Neuron (in vitro differentiated cells): Measurements from ENCODE around the gene ARHGAP45.

Experiments
- H2AFZ ChIP-seq: one replicate; pipeline ENCODE4 v1.6.1; 2013; ENCODE audit warnings: low read depth, mild to moderate bottlenecking, inconsistent platforms, low read length, moderate library complexity
- H3K27me3 ChIP-seq: one replicate; pipeline ENCODE4 v1.6.1; 2013; ENCODE audit warnings: low read length; ENCODE audit not compliant: insufficient read depth
- H3K36me3 ChIP-seq: one replicate; pipeline ENCODE4 v1.6.1; 2013; ENCODE audit warnings: low read length; ENCODE audit not compliant: insufficient read depth
- H3K4me1 ChIP-seq: one replicate; pipeline ENCODE4 v1.6.1; 2013; ENCODE audit warnings: low read length; ENCODE audit not compliant: insufficient read depth
- H3K4me3 ChIP-seq: 2 replicates; pipeline ENCODE4 v1.5.1; 2013; ENCODE audit warnings: mild to moderate bottlenecking, low read length, moderate library complexity
- H3K9me3 ChIP-seq: one replicate; pipeline ENCODE4 v1.6.1; 2013; ENCODE audit warnings: low read length

Gene ARHGAP45

DNA sequence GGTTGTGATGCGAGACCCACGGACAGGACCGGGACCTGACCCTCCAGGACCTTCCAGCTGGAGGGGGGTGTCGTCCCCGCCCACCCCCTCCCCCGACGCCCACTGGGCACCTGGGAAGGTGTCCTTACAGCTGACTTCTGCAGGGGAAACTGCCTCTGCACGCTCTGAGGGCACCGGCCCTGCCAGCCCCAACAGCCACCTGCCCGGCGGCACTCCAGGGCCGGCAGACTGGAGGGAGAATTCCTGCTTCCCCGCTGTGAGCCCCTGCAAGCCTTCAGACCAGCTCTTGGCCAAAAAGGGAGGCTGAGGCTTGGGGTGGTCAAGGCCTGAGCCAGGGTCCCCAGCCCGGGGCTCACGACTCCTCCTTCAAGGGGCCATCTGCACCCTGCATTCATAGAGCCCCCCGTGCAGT lies 39.3 kb upstream of the ARHGAP45 start:
- Histone ChIP-seq H3K9me3 (no peaks in the 10 kb centered on the region), H3K4me1 (peaks cover 16% of the 10 kb centered on the region), H3K4me3 (peak overlapping the region; percentile 90), H2AFZ (no peak overlapping the region), H3K36me3 (peaks cover 19% of the 10 kb centered on the region), H3K27me3 (no peaks in the 10 kb centered on the region)

DNA sequence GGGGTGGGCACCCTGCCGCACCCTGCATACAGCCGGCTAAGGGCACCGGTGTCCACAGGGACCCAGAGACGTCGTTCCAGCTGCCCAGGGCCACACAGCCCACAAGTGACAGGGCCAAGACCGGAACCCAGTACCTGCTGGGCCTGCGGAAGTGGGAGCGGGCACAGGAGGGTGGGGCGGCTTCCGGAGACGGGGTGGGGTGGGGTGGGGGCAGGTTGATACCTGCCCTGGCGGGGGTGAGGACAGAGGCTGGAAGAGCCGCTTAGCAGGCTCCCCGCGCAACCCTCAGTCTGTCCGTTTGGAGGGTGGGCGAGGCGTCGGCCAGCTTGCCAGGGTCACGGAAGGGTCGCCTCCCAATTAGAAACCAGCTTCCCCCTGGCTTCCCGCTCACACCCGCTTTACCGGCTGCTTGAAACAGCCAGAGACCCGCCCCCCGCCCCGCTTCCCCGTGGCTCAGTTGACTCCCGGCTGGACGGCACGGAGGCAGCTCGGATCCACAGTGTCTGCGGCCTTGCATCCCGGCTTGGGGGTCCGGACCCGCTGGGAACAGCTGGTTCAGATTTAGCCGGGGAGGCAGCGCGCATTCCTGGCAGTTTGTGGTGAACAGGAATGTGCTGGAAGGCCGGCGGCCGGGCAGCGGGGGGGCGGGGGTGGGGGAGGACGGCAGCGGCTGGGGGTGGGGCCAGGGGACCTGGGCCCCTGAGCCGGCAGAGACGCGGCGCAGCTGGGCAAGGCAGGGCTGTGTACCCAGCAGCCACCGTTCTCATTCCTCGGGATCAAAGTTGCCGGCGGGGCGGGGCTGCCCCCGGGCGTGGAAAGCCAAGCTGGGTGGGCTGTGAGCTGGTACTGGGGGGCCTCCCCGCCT lies 38.7 kb upstream of the ARHGAP45 start:
- H3K9me3 ChIP-seq = no peaks in the 10 kb centered on the region
- H3K36me3 ChIP-seq = peaks cover 24% of the 10 kb centered on the region
- H3K4me3 ChIP-seq = peak overlapping the region; percentile 90
- peaks cover 16% of the 10 kb centered on the region for H3K4me1 ChIP-seq
- no peaks in the 10 kb centered on the region for H3K27me3 ChIP-seq
- no peak overlapping the region for H2AFZ ChIP-seq

DNA sequence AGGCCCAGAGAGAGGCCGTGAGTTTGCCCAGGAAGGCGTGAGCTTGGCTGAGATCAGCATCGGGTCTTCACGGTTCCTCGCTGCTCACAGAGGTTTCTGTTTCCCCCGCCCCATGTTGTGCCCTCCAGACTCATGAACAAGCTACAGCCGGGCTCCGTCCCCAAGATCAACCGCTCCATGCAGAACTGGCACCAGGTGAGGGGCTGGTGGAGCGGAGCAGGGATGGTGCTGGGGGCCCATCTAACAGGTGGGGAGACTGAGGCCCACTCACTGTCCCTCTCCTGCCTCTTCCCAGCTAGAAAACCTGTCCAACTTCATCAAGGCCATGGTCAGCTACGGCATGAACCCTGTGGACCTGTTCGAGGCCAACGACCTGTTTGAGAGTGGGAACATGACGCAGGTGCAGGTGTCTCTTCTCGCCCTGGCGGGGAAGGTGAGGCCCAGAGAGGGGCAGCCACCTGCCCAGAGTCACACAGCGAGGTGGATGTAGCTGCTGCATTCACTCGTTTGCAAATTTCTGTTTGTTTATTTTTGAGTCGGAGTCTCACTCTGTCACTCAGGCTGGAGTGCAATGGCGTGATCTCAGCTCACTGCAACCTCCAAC lies 34.6 kb upstream of the ARHGAP45 start:
- Histone ChIP-seq H3K9me3 (no peaks in the 10 kb centered on the region), H2AFZ (no peak overlapping the region), H3K36me3 (peaks cover 42% of the 10 kb centered on the region), H3K4me3 (no peak overlapping the region), H3K4me1 (peaks cover 9% of the 10 kb centered on the region), H3K27me3 (no peaks in the 10 kb centered on the region)

DNA sequence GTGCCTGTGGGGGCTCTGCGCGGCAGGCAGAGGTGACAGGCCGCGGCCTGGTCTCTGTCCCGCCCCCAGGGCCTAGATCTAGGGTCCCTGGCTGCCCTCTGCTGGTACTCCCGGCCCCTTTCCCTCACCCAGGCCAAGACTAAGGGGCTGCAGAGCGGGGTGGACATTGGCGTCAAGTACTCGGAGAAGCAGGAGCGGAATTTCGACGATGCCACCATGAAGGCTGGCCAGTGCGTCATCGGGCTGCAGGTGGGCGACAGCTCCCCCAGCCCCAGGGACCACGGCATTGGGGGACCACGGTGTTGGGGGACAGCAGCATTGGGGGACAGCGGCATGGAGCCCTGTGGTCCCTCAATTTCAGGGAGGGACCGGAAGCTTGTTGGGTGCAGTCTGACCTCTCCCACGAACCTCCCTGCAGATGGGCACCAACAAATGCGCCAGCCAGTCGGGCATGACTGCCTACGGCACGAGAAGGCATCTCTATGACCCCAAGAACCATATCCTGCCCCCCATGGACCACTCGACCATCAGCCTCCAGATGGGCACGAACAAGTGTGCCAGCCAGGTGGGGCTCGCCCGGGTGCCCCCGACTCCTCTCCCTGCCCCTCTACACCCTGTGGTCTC lies 30.9 kb upstream of the ARHGAP45 start:
- no peaks in the 10 kb centered on the region for H3K9me3 ChIP-seq

DNA sequence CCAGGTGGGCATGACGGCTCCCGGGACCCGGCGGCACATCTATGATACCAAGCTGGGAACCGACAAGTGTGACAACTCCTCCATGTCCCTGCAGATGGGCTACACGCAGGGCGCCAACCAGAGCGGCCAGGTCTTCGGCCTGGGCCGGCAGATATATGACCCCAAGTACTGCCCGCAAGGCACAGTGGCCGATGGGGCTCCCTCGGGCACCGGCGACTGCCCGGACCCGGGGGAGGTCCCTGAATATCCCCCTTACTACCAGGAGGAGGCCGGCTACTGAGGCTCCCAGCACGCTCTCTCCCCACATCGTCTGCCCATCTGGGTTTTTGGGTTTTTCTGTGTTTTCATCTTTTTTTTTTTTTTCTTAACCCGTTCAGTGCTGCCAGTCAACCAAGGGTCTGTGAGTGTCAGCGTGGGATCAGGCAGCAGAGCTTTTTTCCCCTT lies 29.3 kb upstream of the ARHGAP45 start:
- H3K36me3 ChIP-seq = peaks cover 29% of the 10 kb centered on the region
- H3K9me3 ChIP-seq = no peaks in the 10 kb centered on the region
- no peak overlapping the region for H2AFZ ChIP-seq
- H3K4me3 ChIP-seq = no peak overlapping the region
- H3K27me3 ChIP-seq = no peaks in the 10 kb centered on the region
- H3K4me1 ChIP-seq = peaks cover 18% of the 10 kb centered on the region

More for the DNA sequence above, 30.9 kb upstream of the ARHGAP45 start:
- H2AFZ ChIP-seq = no peak overlapping the region
- H3K27me3 ChIP-seq = no peaks in the 10 kb centered on the region
- H3K36me3 ChIP-seq = peaks cover 39% of the 10 kb centered on the region
- no peak overlapping the region for H3K4me3 ChIP-seq
- H3K4me1 ChIP-seq = peaks cover 15% of the 10 kb centered on the region

DNA sequence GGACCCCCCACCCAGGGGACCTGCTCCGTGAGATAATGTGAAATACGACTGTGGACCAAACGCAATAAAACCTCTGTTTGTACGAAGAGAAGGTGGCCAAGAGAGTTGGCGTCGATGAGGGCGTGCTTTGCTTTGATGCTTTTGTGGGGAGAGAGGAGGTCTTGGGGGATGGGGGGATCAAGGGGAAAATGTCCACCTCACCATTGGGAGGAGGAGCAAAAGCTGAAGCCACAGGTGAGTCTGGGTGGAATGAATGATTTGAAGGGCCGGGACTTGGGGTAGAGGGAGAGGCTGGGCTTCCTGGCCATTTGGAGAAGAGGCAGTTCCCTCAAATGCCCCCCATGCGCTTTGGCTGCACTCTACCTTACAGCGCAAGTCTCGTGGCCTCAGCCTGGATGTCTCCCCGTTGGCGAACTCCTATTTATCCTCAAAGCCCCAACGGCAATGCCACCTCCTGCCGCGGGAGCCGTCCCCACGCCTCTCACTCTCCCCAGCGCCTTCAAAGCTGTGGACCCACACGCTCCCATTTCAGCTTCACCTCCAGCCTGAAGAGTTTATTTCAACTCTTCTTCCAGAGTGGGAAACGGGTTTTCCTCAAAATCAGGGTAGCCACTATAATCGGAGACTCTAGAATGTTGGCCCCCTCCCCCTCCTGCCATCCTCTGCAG lies 27.9 kb upstream of the ARHGAP45 start:
- Histone ChIP-seq H3K4me3 (no peak overlapping the region), H3K4me1 (peaks cover 18% of the 10 kb centered on the region), H3K9me3 (no peaks in the 10 kb centered on the region), H2AFZ (no peak overlapping the region), H3K27me3 (no peaks in the 10 kb centered on the region), H3K36me3 (peaks cover 22% of the 10 kb centered on the region)

DNA sequence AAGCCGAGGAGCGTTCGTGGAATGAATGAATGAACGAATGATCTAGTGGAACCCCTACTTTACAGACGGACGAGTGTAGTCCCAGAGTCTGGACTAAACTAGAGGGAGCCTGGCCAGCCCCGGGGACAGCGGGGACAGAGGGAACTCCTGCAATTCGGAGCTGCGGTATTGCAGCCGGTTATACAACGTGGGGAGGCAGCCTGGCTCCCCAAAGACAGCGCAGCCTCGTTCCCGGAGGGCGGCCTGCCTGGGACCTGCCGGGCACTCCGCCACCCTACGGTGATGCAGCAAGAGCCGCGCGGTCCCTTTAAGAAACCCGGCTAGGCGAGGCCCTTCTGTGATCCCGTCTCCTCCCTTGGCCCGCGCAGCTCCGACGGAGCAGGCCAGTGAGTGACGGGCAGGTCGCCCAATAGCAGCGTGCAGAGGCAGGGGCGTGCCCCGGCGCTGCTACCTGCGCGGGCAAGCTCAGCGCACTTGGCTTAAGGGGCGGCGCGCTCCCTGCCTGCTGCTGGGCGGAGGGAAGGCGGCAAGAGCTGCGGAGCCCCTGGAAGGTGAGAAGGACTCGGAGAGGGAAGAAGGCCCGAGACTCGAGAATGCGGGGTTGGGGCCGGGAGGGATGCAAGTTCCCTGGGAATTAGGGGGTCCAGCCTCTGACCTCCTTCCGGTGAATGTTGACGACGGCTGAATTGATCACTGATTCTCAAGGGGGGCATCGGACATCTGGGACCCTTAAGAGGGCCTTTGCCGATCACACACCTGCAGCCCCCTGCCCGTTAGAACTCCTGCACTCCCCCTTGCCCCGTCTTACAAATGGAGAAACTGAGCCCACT lies 27.1 kb upstream of the ARHGAP45 start, which contains the start of gene ABCA7:
Gene ABCA7, plus strand, starts transcription at position 462 of the 830 bp plus-strand sequence. CDS start 1,255 bp downstream, outside the sequence.
- Histone ChIP-seq H3K36me3 (peaks cover 22% of the 10 kb centered on the region), H2AFZ (peak within 1 kb of the TSS; percentile 78), H3K4me3 (peak within 1 kb of the TSS; percentile 59), H3K9me3 (no peaks in the 10 kb centered on the region), H3K27me3 (no peaks in the 10 kb centered on the region), H3K4me1 (peaks cover 18% of the 10 kb centered on the region)

DNA sequence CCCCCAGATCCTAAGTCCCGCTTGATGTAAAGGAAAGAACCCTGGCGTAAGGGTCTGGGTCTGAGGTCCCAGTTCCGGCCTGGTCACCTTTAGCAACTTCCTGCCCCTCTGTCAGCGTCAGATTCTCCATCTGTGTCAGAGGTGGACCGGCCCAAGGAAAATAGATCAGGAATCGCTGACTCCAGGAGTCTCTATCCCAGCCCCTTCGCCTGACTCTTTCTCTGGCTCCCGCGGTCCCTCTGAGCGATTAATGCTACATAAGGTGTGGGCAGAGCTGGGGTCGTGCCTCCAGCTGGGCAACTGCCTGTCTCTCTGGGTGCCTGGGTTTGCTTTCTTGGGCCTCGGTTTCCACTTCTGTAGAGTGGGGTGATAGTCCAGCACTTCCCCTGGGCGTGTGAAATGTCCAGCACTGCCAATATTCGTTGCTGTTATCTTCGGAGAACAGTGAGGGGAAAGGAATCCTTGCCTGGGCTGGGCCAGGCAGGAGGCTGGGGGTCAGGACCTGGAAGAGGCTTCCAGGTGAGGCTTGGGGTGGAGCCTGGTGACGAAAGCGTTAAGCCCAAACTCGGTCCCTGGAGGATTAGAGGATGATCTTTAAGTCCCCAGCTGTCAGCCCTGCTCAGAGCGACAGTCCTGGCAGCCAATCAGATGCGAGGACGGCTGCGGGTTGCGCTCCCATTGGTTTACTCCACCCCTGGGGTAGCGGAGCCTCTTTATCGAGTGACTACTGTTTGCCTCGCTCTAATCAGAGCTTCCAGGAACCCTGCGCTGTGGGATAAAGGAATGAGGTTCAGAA lies 26.3 kb upstream of the ARHGAP45 start:
- H2AFZ ChIP-seq = peak overlapping the region; percentile 78
- H3K9me3 ChIP-seq = no peaks in the 10 kb centered on the region
- H3K27me3 ChIP-seq = no peaks in the 10 kb centered on the region
- H3K36me3 ChIP-seq = peaks cover 16% of the 10 kb centered on the region
- peak overlapping the region; percentile 59 for H3K4me3 ChIP-seq
- peaks cover 18% of the 10 kb centered on the region for H3K4me1 ChIP-seq

DNA sequence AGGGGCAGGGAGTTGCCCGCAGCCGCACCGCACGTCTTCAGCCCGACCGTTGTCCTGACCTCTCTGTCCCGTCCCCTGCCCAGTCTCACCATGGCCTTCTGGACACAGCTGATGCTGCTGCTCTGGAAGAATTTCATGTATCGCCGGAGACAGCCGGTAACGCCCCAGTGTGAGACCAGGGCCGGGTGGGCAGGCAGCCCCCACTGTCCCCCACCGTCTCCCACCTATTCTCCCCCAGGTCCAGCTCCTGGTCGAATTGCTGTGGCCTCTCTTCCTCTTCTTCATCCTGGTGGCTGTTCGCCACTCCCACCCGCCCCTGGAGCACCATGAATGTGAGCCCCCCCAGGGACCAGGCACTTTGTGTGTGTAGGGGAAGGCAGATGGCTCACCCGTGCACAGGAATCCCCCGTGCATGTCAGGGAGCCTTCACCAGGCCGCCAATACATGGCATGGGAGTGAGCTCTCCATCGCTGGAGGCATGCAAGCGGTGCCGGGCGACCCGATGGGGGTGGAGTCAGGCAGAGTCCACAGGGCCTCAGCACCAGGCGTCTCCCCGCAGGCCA lies 25.6 kb upstream of the ARHGAP45 start:
- H3K27me3 ChIP-seq = no peaks in the 10 kb centered on the region
- no peak overlapping the region for H2AFZ ChIP-seq
- no peaks in the 10 kb centered on the region for H3K9me3 ChIP-seq
- peak overlapping the region; percentile 59 for H3K4me3 ChIP-seq
- H3K4me1 ChIP-seq = peaks cover 18% of the 10 kb centered on the region
- peaks cover 10% of the 10 kb centered on the region for H3K36me3 ChIP-seq

DNA sequence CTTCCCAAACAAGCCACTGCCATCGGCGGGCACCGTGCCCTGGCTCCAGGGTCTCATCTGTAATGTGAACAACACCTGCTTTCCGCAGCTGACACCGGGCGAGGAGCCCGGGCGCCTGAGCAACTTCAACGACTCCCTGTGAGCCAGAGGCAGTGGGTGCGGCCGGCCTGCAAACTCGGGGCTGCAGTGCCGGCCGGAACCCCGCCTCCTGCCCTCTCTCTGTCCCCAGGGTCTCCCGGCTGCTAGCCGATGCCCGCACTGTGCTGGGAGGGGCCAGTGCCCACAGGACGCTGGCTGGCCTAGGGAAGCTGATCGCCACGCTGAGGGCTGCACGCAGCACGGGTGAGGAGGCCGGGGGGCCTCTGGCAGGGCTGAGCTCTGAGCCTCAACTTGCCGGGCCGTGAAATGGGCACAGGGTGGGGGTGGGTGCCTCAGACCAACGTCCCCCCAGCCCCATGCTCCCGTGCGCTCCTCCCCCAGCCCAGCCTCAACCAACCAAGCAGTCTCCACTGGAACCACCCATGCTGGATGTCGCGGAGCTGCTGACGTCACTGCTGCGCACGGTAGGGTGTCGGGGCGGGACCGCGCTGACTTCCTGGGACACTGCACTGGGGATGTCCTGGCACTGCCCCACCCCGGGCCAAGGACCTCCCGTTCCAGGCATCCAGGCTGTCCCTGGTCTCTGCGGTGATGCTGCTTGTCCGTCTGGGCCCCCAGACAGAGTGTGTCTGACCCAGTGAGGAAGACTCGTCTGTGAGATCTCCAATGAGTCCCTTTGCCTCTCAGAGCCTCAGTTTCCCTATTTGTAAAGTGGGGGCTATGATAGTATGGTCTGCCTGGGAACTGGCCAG lies 24.9 kb upstream of the ARHGAP45 start:
- Histone ChIP-seq H3K4me1 (peaks cover 18% of the 10 kb centered on the region), H3K4me3 (no peak overlapping the region), H3K36me3 (peaks cover 7% of the 10 kb centered on the region), H3K9me3 (no peaks in the 10 kb centered on the region), H2AFZ (no peak overlapping the region), H3K27me3 (no peaks in the 10 kb centered on the region)
